HepG2 (cell line): ENCODE data around the gene SYT17. TPM values are rescaled to one million over a fixed set of nuclear protein-coding genes. Genes with fewer than 3 reads are reported as not detected.

Source experiments
- ATAC-seq: fragments of 200-7000 bp; cut with Tn5 transposase; 3 replicates; pipeline ENCODE4 v1.9.1; 2020; ENCODE audit warnings: mild to moderate bottlenecking, moderate library complexity
- BruUV-seq: library from RNA; stranded (reverse); fragments of 400-500 nt; replicated peaks from 2 replicates; lab custom pipeline; 2021; lab: Mats Ljungman, UMichigan
- CTCF ChIA-PET: fragments of 300-600 bp; formaldehyde crosslinking; extraction: SDS; loops from one replicate; lab custom pipeline; 2021; ENCODE audit warnings: low total read pairs, inconsistent platforms, low intra/inter-chr PET ratio; lab: Yijun Ruan, JAX
- POLR2A ChIA-PET: fragments of 350-600 bp; sonication (Branson Sonifier 250); formaldehyde crosslinking; loops from one replicate; lab custom pipeline; 2020; ENCODE audit warnings: antibody characterized with exemption, inconsistent platforms; lab: Yijun Ruan, JAX
- DNase-seq: peaks from one replicate; pipeline ENCODE4 v3.0.0-alpha.2; 2015; ENCODE audit warnings: low spot score
- FAIRE-seq: peaks from 3 replicates; lab custom pipeline; 2011; peaks lifted over from hg19 to GRCh38; lab: Jason Lieb, UNC
- H2AFZ ChIP-seq: one replicate; pipeline ENCODE4 v1.6.1; 2011; ENCODE audit warnings: low read length, inconsistent platforms
- H3K27ac ChIP-seq: fragments of 300-600 bp; 3 replicates; pipeline ENCODE4 v1.8.0; 2011; ENCODE audit warnings: mixed run types, mild to moderate bottlenecking, mixed read lengths, low read length, inconsistent platforms; ENCODE audit not compliant: insufficient read depth; ENCODE audit errors: extremely low read length
- H3K27me3 ChIP-seq, 2 experiments: fragments of 200-600 bp in 1 of 2; 2 replicates in 1 of 2; 3 replicates in 1 of 2; pipeline versions ENCODE4 v1.6.0 to v1.8.0; 2011; ENCODE audit warnings: low read length in 2 of 2, mild to moderate bottlenecking in 2 of 2, moderate library complexity in 2 of 2, inconsistent platforms in 1 of 2; ENCODE audit not compliant: insufficient read depth in 2 of 2, control insufficient read depth in 1 of 2
- H3K36me3 ChIP-seq, 2 experiments: fragments of 200-600 bp in 1 of 2; replicated peaks in 1 of 2; 2 replicates in 1 of 2; 3 replicates in 1 of 2; pipeline versions ENCODE4 v1.5.1 to v1.8.0; 2011; ENCODE audit warnings: low read length in 2 of 2, inconsistent platforms in 1 of 2; ENCODE audit not compliant: insufficient read depth in 2 of 2, control insufficient read depth in 1 of 2
- H3K4me1 ChIP-seq: 2 replicates; pipeline ENCODE4 v1.5.1; 2012; ENCODE audit warnings: low read length, inconsistent platforms; ENCODE audit not compliant: insufficient read depth
- H3K4me2 ChIP-seq: 2 replicates; pipeline ENCODE4 v1.6.0; 2011; ENCODE audit warnings: low read depth, low read length, inconsistent platforms
- H3K4me3 ChIP-seq, 3 experiments: fragments of 200-600 bp in 1 of 3; sonication (generic), shearing (Covaris generic) in 1 of 3; replicated peaks in 1 of 3; 2 replicates each; pipeline ENCODE4 v1.5.1; 2011 to 2016; ENCODE audit warnings: low read length in 3 of 3, inconsistent platforms in 2 of 3, low read depth in 2 of 3, mild to moderate bottlenecking in 2 of 3, control low read depth in 1 of 3, mixed read lengths in 1 of 3; ENCODE audit not compliant: insufficient read depth in 1 of 3
- H3K79me2 ChIP-seq: one replicate; pipeline ENCODE4 v1.6.1; 2011; ENCODE audit warnings: low read length, inconsistent platforms; ENCODE audit not compliant: insufficient read depth
- H3K9ac ChIP-seq: 2 replicates; pipeline ENCODE4 v1.6.0; 2011; ENCODE audit warnings: mild to moderate bottlenecking, low read depth, low read length, inconsistent platforms; ENCODE audit not compliant: insufficient read depth
- H3K9me3 ChIP-seq: 2 replicates; pipeline ENCODE4 v1.5.1; 2012; ENCODE audit warnings: mild to moderate bottlenecking, low read length
- H4K20me1 ChIP-seq: 2 replicates; pipeline ENCODE4 v1.6.0; 2011; ENCODE audit warnings: inconsistent platforms, mild to moderate bottlenecking, low read length, moderate library complexity; ENCODE audit not compliant: insufficient read depth
- AHR ChIP-seq: IDR thresholded peaks from 2 replicates; pipeline ENCODE4 v1.6.1; 2018; ENCODE audit warnings: missing genetic modification reagents, missing compliant biosample characterization
- BHLHE40 ChIP-seq: IDR thresholded peaks from 2 replicates; pipeline ENCODE4 v1.6.1; 2011; ENCODE audit warnings: low read length, improper control_type of control experiment
- CCAR2 ChIP-seq: fragments of 200-400 bp; formaldehyde crosslinking; optimal IDR thresholded peaks from 2 replicates; pipeline ENCODE3; 2018; ENCODE audit warnings: low read depth, mild to moderate bottlenecking, low read length, moderate library complexity
- DNMT3B ChIP-seq: conservative IDR thresholded peaks from 2 replicates; pipeline ENCODE4 v1.6.1; 2016; ENCODE audit warnings: missing biosample characterization, control low read depth
- HOXA9 ChIP-seq: sonication (generic); formaldehyde crosslinking; IDR thresholded peaks from 2 replicates; pipeline ENCODE4 v1.8.1; 2022; ENCODE audit warnings: missing genetic modification reagents, mild to moderate bottlenecking, moderate library complexity, borderline replicate concordance
- ISL2 ChIP-seq: sonication (generic); formaldehyde crosslinking; IDR thresholded peaks from 2 replicates; pipeline ENCODE4 v1.5.0; 2020; ENCODE audit warnings: missing genetic modification reagents
- ISX ChIP-seq: sonication (generic); formaldehyde crosslinking; conservative IDR thresholded peaks from 2 replicates; pipeline ENCODE4 v1.5.0; 2020; ENCODE audit warnings: missing genetic modification reagents
- NPAS2 ChIP-seq: sonication (generic); formaldehyde crosslinking; IDR thresholded peaks from 2 replicates; pipeline ENCODE4 v1.8.0; 2022; ENCODE audit warnings: mild to moderate bottlenecking, missing genetic modification reagents, borderline replicate concordance
- SMAD3 ChIP-seq: sonication (generic); formaldehyde crosslinking; IDR thresholded peaks from 2 replicates; pipeline ENCODE4 v1.4.0; 2020; ENCODE audit warnings: missing genetic modification reagents
- U2AF2 ChIP-seq: fragments of 200-400 bp; formaldehyde crosslinking; IDR thresholded peaks from 2 replicates; pipeline ENCODE4 v1.6.1; 2017; ENCODE audit warnings: low read depth, mild to moderate bottlenecking, low read length
- ZNF205 ChIP-seq: IDR thresholded peaks from 2 replicates; pipeline ENCODE4 v1.6.1; 2018; ENCODE audit warnings: missing biosample characterization, missing genetic modification reagents
- ZNF235 ChIP-seq: sonication (generic); formaldehyde crosslinking; IDR thresholded peaks from 2 replicates; pipeline ENCODE4 v1.8.1; 2023; ENCODE audit warnings: mild to moderate bottlenecking, missing genetic modification reagents, borderline replicate concordance
- ZNF570 ChIP-seq: sonication (generic); formaldehyde crosslinking; IDR thresholded peaks from 2 replicates; pipeline ENCODE4 v1.4.0; 2020; ENCODE audit warnings: mild to moderate bottlenecking, missing genetic modification reagents, borderline replicate concordance
- ZNF879 ChIP-seq: sonication (generic); formaldehyde crosslinking; IDR thresholded peaks from 2 replicates; pipeline ENCODE4 v1.8.1; 2023; ENCODE audit warnings: missing genetic modification reagents
- ZSCAN20 ChIP-seq: sonication (generic); formaldehyde crosslinking; IDR thresholded peaks from 2 replicates; pipeline ENCODE4 v1.4.0; 2020; ENCODE audit warnings: missing genetic modification reagents, mild to moderate bottlenecking, borderline replicate concordance
- WGBS: methylation state at CpG from one replicate; pipeline ENCODE4 v1.1.6; 2017; ENCODE audit warnings: low lambda C conversion rate; 5-methylcytosine and 5-hydroxymethylcytosine counted together
- in situ Hi-C: cut with HindIII; loops from 2 replicates; pipeline ENCODE4 v1.10.0; 2017; ENCODE audit warnings: low pct_unique_long_range_greater_than_20kb; ENCODE audit not compliant: extremely low pct_ligation_motif_present
- intact Hi-C: fragments of 100-400 bp; cut with micrococcal nuclease; formaldehyde crosslinking; loops from one replicate; pipeline ENCODE4 v1.10.0; 2022; ENCODE audit not compliant: unreplicated experiment
- polyA plus RNA-seq, 8 experiments: library from polyadenylated mRNA; depleted of rRNA in 3 of 8; stranded (reverse) in 7 of 8; unstranded in 1 of 8; fragments of >200 nt; fragmentation: Illumina TruSeq in 4 of 8; extraction: Trizol in 4 of 8; gene quantifications; 2 replicates each; pipeline versions ENCODE4 v1.2.1 to v1.2.3, GENCODE V29; 2011 to 2016; ENCODE audit warnings: low read depth in 4 of 8, missing spikeins in 1 of 8, mixed read lengths in 1 of 8; ENCODE audit not compliant: insufficient read depth in 1 of 8
- total RNA-seq, 5 experiments: library from RNA; depleted of rRNA; stranded (reverse); fragments of >200 nt; fragmentation: Illumina TruSeq; extraction: Trizol; gene quantifications; 2 replicates each; pipeline ENCODE4 v1.2.3, GENCODE V29; 2016; ENCODE audit warnings: low read depth in 1 of 5
- TF ChIP-seq, protein P1 (sequence below): IDR thresholded peaks from 2 replicates; pipeline ENCODE4 v1.6.1; 2016; ENCODE audit warnings: mild to moderate bottlenecking, missing biosample characterization, missing genetic modification reagents
- TF ChIP-seq, protein P2 (sequence below): sonication (generic); formaldehyde crosslinking; IDR thresholded peaks from 2 replicates; pipeline ENCODE4 v1.8.1; 2022; ENCODE audit warnings: low read depth, mild to moderate bottlenecking, missing genetic modification reagents
- TF ChIP-seq, protein P3 (sequence below): sonication (generic); formaldehyde crosslinking; IDR thresholded peaks from 2 replicates; pipeline ENCODE4 v1.4.0; 2020; ENCODE audit warnings: mild to moderate bottlenecking, missing genetic modification reagents

Gene SYT17
- total and polyA plus RNA-seq, 2 of the 13 experiments (the other 11 are each of a cell fraction or from before 2014, with no cell fraction given), result 0.44 TPM; not detected in 1

DNA sequence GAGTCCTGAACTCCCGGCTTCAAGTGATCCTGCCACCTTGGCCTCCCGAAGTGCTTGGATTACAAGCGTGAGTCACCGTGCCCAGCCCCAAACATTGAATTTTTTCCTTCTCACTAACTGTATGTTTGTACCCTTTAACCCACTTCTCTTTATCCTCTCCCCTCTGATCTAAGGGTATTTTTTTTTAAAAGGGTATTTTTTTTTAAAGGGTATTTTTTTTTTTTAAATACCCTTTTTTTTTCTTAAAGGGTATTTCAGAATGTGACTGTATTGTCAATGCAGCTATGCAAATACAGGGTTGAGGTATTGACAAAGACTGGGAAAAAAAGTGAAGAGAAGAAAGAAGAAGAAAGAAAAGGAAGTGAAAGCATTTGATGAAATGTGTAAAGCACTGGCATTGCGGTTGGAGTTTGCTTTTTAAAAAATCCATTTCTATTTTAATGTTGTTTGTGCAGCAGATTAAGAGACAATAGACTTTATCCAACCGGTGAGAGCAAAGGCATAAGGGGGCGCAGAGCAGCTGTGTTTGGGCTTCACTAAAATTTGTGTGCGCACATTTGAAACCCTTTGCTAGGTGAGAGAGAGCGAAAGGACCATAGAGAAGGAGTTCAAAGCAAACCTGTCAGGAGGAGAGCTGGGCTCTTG is 42.4 kb downstream of the SYT17 start:
- ATAC-seq (no peak), FAIRE-seq (no peak), DNase-seq (no peak)
- no TSS peak for BruUV-seq
- no peaks in the 10 kb centered on the region for H3K36me3 ChIP-seq
- no peak overlapping the region for H3K27ac ChIP-seq
- H3K4me3 ChIP-seq, result no peak overlapping the region
- in situ Hi-C loops (no loop called here), intact Hi-C loops (no loop called here)
- peaks cover 5 to 25% of the 10 kb centered on the region in 2 experiments; a peak in 4 of 5 replicates for H3K27me3 ChIP-seq
- POLR2A ChIA-PET, result no interaction called here
- H4K20me1 ChIP-seq, result no peaks in the 10 kb centered on the region
- no peak for TF ChIP-seq ZNF570 (CRISPR knock-in tag)
- TF ChIP-seq ZNF879 (CRISPR knock-in tag), result no peak
- no peak for TF ChIP-seq ISL2
- no peak for TF ChIP-seq CCAR2
- no peak for TF ChIP-seq ZSCAN20 (CRISPR knock-in tag)
- TF ChIP-seq ZNF235, result no peak
- TF ChIP-seq DNMT3B (CRISPR knock-in tag), result no peak
- no peak for TF ChIP-seq ISX
- TF ChIP-seq HOXA9, result no peak
- no peak for TF ChIP-seq BHLHE40
- no peak for TF ChIP-seq ZNF205 (CRISPR knock-in tag)
- no peaks in the 10 kb centered on the region for H3K79me2 ChIP-seq
- H3K4me1 ChIP-seq, result no peaks in the 10 kb centered on the region
- H2AFZ ChIP-seq, result no peak overlapping the region
- CTCF ChIA-PET, result no interaction called here
- no peak overlapping the region for H3K4me2 ChIP-seq
- no peak overlapping the region for H3K9ac ChIP-seq
- 38% methylated on average over 9 of the region's 9 CpGs for WGBS
- no peaks in the 10 kb centered on the region for H3K9me3 ChIP-seq

DNA sequence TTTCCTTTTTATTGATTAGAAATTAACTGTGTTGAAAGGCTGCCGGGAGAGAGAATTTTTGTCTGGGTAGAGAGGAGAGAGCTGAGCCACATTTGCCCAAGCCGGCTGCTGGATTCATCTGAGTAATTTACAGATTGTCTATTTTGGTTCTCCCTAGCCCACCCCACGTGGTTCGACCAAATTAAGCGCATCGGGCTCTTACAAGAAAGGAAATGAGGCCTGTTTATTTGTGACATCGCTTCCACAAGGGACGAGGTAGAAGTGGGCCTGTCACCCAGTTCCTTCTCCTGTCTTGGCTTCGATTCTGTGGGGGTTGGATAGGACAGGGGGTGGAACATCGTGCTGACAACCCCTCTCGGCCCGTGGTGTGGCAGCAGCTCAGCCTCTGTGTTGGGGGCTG is 42.9 kb downstream of the SYT17 start:
- Histone ChIP-seq H3K27ac (no peak overlapping the region), H3K4me1 (no peaks in the 10 kb centered on the region), H3K4me3 (no peak overlapping the region), H2AFZ (no peak overlapping the region), H3K79me2 (no peaks in the 10 kb centered on the region), H3K9ac (no peak overlapping the region), H3K36me3 (no peaks in the 10 kb centered on the region), H3K9me3 (no peaks in the 10 kb centered on the region), H4K20me1 (no peaks in the 10 kb centered on the region), H3K4me2 (no peak overlapping the region), H3K27me3 (peaks cover 5 to 25% of the 10 kb centered on the region in 2 experiments; a peak in 4 of 5 replicates)
- intact Hi-C loops (no loop called here), in situ Hi-C loops (no loop called here)
- DNase-seq (no peak), FAIRE-seq (no peak), ATAC-seq (no peak)
- ChIA-PET CTCF (no interaction called here), POLR2A (no interaction called here)
- 28% methylated on average over 12 of the region's 12 CpGs for WGBS
- TF ChIP-seq NPAS2, result no peak
- no peak for TF ChIP-seq SMAD3 (CRISPR knock-in tag)
- TF ChIP-seq, protein P1, sequence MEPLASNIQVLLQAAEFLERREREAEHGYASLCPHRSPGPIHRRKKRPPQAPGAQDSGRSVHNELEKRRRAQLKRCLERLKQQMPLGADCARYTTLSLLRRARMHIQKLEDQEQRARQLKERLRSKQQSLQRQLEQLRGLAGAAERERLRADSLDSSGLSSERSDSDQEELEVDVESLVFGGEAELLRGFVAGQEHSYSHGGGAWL (CRISPR knock-in tag), result no peak
- no peak for TF ChIP-seq AHR (CRISPR knock-in tag)
- TF ChIP-seq, protein P2, sequence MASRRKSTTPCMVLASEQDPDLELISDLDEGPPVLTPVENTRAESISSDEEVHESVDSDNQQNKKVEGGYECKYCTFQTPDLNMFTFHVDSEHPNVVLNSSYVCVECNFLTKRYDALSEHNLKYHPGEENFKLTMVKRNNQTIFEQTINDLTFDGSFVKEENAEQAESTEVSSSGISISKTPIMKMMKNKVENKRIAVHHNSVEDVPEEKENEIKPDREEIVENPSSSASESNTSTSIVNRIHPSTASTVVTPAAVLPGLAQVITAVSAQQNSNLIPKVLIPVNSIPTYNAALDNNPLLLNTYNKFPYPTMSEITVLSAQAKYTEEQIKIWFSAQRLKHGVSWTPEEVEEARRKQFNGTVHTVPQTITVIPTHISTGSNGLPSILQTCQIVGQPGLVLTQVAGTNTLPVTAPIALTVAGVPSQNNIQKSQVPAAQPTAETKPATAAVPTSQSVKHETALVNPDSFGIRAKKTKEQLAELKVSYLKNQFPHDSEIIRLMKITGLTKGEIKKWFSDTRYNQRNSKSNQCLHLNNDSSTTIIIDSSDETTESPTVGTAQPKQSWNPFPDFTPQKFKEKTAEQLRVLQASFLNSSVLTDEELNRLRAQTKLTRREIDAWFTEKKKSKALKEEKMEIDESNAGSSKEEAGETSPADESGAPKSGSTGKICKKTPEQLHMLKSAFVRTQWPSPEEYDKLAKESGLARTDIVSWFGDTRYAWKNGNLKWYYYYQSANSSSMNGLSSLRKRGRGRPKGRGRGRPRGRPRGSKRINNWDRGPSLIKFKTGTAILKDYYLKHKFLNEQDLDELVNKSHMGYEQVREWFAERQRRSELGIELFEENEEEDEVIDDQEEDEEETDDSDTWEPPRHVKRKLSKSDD (CRISPR knock-in tag), result no peak
- TF ChIP-seq U2AF2, result no peak
- TF ChIP-seq, protein P3, sequence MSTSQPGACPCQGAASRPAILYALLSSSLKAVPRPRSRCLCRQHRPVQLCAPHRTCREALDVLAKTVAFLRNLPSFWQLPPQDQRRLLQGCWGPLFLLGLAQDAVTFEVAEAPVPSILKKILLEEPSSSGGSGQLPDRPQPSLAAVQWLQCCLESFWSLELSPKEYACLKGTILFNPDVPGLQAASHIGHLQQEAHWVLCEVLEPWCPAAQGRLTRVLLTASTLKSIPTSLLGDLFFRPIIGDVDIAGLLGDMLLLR (CRISPR knock-in tag), result no peak
- no TSS peak for BruUV-seq
